Stimulated activated CD4-positive, alpha-beta T cell treated with anti-CD3 and anti-CD28 coated beads, Interleukin-15, amount 100 ng/mL, for 48 hours (primary cell): ENCODE measurements around the gene ARHGAP6.
"Not testable (repeated sequence)": the region's sequence is repeated elsewhere in the genome, so short reads cannot be mapped to it uniquely, and the experiment has no call there.

Experiments
- DNase-seq, 2 donors: peaks; one replicate each; pipeline ENCODE4 v3.0.0-alpha.2; 2020; ENCODE audit warnings: low read depth in 2 of 2

ARHGAP6 gene

GRCh38 chrX:11361666-11362065, 304.1 kb downstream of the ARHGAP6 start:
- DNase-seq = not testable (repeated sequence)

DNA sequence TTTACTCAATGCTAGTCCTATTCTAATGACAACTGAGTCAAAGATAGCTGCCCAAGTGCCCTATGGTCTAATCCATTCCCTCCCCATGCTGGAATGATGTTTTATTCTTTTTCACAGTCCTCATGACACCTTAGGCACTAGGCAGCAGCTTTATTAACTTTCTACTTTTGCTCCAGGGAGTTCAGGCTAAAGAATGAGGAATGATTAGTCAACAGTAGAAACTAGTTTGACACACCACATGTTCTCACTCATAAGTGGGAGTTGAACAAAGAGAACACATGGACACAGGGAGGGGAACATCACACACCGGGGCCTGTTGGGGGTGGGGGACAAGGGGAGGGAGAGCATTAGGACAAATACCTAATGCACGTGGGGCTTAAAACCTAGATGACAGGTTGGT, 309.8 kb downstream of the ARHGAP6 start:
- not testable (repeated sequence) for DNase-seq

- DNase-seq = no peak
Observed at GRCh38 chrX:11355259-11355909, 310.3 kb downstream of the ARHGAP6 start.

DNA sequence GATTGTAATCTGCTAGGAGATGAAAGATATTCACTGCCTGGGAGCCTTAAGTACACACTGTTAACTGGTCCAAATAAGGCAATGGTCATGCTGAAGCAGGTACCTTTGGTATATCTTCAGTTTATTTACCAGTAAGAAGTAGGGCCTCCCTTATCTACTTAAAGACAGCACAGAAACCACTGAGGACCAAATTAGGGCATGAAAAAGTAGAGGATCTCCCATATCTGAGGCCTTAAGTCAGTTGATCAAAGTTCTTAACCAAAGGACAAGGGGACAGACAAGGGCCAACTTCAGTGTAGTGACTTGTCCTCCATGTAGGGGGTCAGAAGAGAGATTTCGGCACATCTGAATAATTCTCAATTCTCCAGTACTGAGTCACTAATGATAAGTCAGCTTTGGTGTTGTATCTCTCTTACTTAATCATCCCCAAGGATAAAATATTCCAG, 313.4 kb downstream of the ARHGAP6 start:
- no peak for DNase-seq

DNA sequence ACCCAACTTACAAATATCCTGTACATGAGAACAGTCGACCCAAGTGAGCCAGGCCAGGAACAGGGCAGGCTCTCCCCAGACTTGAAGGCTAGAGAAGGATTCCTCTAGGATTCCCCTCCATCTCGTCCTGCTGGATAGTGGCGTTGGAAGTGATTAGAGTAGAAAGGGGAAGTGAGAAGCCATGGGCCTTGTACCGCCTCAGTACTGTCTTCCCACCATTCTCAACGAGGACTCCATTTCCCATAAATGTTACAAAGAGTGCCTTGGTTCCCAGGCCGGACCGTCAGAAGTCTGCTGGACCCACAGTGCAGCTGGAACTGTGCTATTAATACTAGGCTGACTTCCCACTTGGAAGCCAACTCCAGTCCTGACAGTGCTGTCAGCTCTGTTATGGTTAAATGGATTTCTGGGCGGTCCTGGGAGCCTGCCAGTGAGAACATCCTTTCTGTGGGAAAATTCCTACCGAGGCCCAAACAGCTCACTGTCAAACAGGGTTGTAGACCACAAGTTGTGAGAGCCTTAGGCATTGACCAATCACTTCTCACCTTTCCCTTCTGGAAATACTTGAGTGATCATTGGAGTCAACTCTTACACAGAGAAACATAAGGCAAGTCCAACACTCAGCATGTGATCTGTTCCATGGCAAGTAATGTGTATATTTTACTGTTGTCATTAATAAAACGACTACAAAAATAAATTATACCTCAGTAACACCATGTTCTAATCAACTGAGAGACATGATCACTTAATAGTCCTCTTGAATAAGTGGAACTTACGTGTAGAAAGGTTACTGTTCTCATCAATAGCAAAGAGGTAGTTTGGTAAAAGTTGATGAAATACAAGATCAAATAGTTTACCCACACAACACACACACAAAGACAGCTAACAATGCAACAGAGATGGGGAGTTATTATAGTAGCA, 314.1 kb downstream of the ARHGAP6 start:
- DNase-seq = no peak

DNA sequence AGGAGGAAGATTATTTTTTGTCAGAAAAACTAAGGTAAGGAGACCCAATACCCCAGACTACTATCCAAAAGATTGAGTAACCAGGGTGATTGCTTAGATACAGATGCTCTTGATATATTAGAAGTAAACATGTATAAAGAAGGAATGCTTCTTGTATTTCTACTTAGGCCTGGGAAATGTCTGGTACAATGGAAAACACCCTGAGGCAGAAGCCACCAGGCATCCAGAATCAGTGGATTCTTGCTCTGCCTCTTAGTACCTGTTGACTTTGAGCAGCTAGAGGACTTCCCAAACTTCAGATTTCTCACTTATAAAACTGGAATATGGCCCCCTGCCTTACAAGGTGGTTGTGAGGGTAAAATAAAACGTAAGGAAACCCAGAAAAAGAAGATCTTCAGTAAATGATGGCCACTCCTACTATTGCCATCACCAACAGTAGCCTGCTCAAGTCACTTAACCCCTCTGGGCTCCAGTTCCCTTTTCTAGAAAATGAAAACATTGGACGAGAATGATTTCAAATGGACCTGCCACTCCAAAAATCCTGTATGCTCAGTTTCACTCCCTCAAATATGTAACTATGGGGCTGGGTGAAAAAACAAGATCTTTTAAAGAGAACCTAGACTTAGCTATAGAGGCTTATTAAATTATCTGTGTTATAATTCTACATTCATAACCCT, 315.9 kb downstream of the ARHGAP6 start:
- no peak for DNase-seq

DNA sequence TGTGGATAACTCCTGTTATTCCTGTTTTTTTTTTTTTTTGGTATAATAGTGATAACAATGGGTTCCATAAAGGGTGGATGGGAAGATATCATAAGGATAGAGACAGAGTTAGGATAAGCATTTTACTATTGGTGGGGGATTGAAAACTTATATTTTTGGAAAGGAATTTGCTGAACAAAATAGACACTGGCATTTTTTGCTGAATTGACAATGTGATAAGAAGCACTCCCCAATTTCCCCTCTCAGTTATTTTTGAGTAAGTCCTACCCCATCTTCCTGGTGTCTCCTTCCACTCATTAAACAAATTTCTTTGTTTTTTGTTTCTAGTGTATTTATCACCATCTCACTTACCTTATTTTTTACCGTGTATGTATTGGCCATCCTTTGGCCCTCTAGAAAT, 316.7 kb downstream of the ARHGAP6 start:
- no peak for DNase-seq

DNA sequence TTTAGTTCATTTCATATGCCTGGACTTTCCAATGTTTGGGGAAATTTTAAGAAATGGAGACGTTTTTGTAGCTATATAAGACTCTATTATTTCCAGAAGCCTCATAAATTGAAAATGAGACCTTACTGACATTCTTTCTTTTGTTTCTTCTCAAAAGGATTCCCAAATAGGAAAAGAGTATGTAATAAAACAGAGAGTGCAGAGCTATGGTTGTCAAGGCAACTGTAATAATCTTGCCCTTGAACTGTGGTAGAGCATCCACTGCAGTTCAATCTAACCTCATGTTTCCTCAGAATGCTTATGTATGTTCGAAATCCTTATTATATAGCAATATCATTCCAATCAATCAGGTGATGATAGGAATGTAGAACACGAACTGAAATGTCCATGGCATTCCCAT, 318.4 kb downstream of the ARHGAP6 start:
- DNase-seq = no peak

DNA sequence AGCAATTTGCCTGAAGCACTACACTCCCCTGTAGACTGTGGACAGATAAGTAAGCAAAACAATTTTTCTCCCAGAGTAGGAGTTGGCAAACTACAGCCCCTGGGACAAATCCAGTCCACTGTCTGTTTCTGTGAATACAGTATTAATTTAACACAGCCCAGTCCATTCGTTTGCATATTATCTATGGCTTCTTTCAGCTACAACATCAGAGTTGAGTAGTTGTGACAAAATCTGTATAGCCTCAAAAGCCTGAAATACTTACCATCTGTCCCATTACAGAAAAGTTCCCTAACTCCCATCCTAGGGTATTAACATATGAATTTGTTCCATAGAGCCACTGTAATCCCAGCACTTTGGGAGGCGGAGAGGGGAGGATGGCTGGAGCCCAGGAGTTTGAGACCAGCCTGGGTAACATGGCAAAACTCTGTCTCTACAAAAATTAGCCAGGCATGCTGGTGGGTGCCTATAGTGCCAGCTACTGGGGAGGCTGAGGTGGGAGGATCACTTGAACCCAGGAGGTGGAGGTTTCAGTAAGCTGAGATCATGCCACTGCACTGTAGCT, 319.5 kb downstream of the ARHGAP6 start:
- DNase-seq = no peak

GRCh38 chrX:11342673-11343072, 323.0 kb downstream of the ARHGAP6 start:
- no peak for DNase-seq

DNA sequence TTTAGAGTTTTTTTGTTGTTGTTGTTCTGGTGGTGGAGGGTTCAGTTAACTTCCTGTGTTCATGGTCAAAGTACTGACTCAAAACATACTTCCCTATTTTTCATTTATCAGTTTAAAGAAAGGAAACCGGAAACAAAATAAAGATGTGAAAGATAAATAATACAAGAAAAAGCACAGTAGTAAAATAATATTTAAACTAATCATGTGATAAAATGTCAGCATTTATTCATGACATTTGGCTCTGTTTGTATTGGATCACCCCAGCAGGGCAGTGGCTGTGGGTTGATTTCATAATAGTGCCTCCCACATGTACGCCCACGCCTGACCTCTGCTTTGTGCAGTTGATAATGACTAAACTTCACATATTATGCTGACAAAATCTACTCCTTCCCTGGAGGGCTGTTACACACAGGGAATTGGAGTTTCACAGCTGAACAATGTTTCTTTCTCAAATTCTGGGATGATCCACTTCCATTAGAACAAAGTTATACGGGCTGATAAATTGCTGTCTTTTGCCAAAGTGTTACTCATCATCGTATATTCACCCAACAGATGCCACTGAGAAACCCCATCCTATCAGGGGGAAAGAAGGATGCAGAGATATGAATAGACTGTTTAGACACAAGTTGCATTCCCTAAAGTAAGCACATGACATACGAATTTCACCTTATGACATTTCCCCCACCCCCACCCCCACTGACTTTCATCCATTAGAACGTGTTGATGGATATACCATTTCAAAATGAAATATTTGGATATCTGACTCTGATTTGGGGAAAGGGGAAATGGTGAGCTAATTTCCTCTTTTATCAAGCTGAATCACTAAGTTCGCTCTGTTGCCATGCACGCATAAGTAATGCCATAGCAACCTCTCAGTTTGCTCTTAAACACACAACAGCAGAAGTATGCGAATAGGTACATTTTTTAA, 324.2 kb downstream of the ARHGAP6 start:
- no peak for DNase-seq

DNA sequence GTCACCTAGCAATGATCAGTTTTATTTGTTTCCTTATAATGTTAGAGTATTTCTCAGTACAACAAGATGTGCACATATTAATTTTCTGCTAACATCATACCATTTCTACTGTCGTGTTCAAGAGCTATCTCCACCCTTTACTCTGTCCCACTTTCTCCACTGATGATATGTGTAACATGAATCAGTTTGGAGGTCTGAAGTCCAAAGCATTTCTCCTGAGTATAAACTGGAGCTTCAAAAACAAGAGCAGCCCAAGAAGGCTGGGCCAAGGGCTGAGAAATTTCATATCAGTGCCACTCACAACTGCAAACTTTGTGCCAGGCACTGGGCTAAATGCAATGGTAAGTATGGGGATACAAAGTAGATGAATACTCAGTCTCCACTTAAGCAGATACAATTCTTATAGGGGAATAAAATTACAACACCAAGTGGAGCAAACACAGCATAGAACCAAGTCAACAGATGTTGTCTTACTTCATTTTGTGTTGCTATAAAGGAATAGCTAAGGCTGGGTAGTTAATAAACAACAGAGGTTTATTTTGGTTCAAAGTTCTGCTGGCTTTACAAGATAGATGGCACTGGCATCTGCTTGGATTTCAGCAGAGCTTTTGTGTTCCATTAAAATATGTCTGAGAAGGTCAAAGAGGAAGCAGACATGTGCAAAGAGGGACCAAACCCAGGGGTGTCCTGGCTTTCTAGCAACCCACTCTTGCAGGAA, 328.3 kb downstream of the ARHGAP6 start:
- DNase-seq = no peak

- no peak for DNase-seq
Observed at GRCh38 chrX:11336201-11336600, 329.5 kb downstream of the ARHGAP6 start.

DNA sequence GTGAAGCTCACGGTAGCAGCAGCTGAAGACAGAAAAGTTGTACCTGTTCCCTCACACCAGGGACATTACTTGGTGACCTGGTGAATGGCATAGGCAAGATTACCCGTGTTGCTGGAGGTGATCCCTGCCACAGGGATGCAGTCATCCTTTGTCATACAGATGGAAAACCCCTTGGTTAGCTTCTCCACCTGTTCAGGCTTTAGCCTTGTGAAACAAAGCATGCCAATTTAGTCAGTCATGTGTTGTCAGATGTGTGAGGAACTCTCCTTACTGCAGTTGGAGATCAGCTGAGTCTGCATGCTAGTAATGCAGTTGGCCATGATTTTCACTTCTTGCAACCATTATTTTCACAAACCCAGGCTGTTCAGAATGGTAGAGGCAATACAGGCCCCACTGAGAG, 331.6 kb downstream of the ARHGAP6 start:
- no peak for DNase-seq

GRCh38 chrX:11331788-11332187, 333.9 kb downstream of the ARHGAP6 start:
- no peak for DNase-seq

- no peak for DNase-seq
Observed at GRCh38 chrX:11329021-11329420, 336.7 kb downstream of the ARHGAP6 start.

- no peak for DNase-seq
Observed at GRCh38 chrX:11328134-11328533, 337.6 kb downstream of the ARHGAP6 start.

DNA sequence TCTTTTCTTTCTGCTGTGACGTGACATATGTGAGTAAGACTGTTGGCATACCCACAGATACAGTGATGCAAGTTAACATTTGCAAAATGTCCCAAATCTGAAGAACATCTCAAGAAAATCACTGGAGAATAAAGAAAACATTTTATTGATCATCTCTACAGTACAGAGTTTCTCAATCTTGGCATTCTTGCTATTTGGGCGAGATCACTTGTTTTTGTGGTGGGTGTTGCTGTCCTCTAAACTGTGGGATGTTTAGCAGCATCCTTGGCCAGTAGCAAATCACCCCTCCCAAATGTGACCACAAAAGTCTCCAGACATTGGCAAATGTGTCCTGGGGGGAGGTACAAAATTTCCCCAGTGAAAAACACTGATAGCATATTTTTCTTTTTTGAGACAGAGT, 343.7 kb downstream of the ARHGAP6 start:
- no peak for DNase-seq

- DNase-seq = no peak
Observed at GRCh38 chrX:11319806-11320520, 345.8 kb downstream of the ARHGAP6 start.

GRCh38 chrX:11311706-11312105, 354.0 kb downstream of the ARHGAP6 start:
- DNase-seq = no peak
